GM21515 (cell line): ENCODE data around the gene TMPRSS11A.

ENCODE experiments used
- ATAC-seq: cut with Tn5 transposase; IDR thresholded peaks from one replicate; pipeline ENCODE4 v1.9.1; 2021; ENCODE audit not compliant: unreplicated experiment

TMPRSS11A gene

DNA sequence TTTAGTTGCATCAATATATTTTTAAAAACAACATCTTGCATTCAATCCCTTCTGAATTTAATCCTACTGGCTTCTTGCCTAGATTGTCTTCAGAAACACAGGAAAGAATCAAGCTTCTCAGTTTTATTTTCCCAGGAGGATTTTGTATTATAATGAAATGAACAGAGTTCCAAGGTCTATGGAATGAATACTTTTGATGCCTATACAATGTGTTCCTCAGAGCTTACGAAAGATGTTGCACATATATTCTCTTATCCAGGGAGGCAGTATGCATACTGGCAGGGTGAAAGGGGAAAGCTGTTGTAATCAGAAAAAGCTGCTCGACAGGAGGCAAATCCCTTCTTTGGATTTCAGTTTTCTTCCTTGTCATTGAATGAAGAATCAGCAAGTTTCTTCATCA, 88.3 kb downstream of the TMPRSS11A start:
- ATAC-seq, result no peak

DNA sequence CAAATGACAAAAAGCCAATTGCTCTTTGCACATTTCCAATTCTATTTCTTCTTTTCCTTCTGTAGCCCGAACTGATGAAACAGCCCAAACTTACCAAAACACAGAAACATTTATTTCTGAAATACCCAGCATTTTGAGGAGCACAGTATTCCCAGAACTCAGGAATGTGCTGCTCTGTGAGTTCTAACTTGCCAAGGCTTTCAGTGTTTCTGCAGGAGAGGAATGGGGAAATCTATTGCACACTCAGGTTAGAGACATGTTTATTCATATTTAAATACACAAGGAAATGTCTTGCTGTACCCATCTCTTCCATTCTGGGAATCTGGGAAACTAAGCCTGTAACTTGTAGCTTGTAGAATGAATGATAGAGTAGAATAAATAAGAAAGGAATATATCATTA, 90.2 kb downstream of the TMPRSS11A start:
- ATAC-seq, result no peak

DNA sequence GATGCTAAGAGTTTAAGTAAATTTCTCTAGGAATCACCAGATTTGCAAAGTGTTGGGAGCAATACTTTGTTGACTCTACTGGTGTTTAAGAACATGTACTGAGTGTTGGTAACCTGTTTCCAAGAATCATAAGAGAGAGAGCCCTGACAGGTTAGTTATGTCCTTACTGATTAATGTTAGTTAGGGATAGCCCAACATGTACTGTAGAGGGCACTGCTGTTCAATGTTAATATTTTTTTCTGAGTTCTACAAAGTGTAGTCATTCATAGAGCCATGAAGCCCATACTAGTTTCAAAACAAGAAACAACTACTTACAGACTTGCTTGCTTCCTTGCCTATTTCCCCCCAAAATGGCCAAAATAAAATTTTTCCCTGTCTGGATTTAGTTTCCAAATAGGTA, 91.4 kb downstream of the TMPRSS11A start:
- ATAC-seq, result peak; percentile 85

DNA sequence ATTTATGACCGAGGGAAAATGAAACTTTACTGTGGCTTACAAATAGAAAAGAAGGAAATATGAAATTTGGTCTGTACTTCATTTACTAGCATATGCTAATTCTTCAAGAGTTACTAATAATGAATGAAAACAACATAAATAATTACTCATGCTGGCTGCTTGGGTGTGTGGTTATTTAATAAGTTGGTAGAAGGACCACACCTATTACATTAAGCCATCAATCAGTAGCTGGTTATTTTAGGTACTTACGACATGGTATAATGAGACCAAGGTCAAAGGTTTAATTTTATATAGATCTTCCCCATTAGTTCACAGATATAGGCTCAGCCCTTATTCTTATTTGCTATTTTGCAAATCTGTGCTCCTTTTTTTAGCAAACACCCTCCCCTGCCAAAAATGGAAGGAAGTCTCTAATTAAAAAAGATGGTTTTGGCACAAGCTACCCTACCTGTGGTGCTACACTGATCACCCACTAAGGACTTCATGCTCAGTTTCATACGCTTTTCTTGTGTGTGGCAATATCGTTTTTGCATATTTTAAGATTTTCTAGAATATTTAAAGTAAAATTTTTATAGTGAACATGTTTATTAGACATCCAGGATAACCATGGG, 93.6 kb downstream of the TMPRSS11A start:
- no peak for ATAC-seq

DNA sequence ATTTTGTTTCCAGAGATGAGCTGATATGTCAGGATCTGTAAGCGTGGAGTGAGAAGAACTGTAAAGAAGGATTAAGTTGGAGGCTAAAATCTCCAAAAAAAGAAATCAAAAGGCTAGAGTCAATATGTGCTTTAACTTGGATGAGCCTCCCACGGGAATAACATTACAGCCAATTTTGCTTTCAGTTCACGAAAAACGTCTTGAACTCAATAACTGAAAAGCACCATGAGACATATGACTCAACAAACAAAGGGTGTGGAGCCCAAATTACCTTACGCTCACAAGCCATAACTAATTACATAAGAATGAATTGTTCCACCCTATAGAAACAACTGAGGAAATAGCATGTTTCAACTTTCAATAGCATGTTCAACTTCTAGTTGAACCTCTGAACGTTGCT, 101.8 kb downstream of the TMPRSS11A start:
- peak; percentile 59 for ATAC-seq
